GM12801 (cell line): ENCODE measurements around the gene P2RX6.

Experiments
- TF ChIP-seq, protein P1 (sequence below): IDR thresholded peaks from one replicate; pipeline ENCODE4 v1.5.1; 2011; ENCODE audit warnings: control low read depth; ENCODE audit not compliant: insufficient read length; ENCODE audit errors: extremely low read depth

P2RX6 gene

DNA sequence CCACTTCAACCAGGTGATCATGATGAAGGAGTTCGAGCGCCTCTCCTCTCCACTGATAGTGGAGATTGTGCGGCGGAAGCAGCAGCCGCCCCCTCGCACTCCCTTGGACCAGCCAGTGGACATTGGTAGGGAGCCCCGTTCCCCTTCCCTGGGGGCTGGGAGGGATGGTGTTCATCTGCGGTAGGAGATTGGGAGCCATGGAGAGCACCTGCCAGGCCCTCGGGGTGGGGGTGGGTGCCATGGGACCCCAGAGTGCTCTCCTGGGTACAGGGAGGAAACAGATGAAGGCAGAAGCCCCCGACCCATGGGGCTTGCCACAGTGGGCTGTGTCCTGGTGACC, 20.1 kb upstream of the P2RX6 start:
- TF ChIP-seq, protein P1, sequence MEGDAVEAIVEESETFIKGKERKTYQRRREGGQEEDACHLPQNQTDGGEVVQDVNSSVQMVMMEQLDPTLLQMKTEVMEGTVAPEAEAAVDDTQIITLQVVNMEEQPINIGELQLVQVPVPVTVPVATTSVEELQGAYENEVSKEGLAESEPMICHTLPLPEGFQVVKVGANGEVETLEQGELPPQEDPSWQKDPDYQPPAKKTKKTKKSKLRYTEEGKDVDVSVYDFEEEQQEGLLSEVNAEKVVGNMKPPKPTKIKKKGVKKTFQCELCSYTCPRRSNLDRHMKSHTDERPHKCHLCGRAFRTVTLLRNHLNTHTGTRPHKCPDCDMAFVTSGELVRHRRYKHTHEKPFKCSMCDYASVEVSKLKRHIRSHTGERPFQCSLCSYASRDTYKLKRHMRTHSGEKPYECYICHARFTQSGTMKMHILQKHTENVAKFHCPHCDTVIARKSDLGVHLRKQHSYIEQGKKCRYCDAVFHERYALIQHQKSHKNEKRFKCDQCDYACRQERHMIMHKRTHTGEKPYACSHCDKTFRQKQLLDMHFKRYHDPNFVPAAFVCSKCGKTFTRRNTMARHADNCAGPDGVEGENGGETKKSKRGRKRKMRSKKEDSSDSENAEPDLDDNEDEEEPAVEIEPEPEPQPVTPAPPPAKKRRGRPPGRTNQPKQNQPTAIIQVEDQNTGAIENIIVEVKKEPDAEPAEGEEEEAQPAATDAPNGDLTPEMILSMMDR: no peak

DNA sequence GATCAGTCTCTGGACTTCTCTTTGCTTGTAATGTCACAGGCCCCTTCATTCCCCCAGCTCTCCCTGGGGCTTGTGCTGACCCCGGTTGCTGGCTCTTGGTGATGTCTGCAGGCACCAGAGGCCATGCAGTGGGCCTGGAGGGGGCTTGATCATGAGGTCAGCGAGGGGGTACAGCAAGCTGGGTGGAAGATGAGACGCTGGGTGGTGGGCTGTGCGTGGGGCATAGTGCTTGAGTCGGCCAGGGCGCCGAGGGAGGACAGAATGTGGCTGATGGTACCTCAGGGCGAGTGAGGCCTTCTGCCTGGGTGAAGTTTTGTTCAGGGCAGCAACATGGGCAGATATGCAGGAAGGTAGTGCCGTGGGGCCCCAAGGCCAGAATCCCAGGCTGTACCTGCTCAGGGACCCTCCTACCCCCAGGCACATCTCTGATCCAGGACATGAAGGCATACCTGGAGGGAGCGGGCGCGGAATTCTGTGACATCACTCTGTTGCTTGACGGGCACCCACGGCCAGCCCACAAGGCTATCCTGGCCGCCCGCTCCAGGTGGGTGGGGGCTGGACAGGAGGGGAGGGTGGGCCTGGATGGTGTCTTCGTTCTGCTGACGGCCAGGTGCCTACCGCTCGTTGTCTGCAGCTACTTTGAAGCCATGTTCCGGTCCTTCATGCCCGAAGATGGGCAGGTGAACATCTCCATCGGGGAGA, 19.5 kb upstream of the P2RX6 start:
- TF ChIP-seq, protein P1: no peak

DNA sequence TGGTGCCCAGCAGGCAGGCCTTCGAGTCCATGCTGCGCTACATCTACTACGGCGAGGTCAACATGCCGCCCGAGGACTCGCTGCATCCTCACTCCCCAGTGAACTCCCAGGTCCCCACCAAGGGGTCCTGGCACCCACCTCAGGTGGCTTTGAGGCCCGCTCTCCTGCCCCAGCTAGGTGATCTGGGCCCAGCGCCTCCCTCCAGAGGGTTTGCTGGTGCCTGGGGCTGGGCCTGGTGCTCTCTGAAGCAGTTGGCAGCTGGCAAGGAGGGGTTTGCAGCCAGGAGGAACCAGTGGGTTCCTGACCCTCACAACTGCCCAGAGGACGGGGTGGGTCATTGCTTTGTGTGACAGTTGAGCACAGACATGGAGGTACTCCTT, 18.9 kb upstream of the P2RX6 start:
- TF ChIP-seq, protein P1: no peak

DNA sequence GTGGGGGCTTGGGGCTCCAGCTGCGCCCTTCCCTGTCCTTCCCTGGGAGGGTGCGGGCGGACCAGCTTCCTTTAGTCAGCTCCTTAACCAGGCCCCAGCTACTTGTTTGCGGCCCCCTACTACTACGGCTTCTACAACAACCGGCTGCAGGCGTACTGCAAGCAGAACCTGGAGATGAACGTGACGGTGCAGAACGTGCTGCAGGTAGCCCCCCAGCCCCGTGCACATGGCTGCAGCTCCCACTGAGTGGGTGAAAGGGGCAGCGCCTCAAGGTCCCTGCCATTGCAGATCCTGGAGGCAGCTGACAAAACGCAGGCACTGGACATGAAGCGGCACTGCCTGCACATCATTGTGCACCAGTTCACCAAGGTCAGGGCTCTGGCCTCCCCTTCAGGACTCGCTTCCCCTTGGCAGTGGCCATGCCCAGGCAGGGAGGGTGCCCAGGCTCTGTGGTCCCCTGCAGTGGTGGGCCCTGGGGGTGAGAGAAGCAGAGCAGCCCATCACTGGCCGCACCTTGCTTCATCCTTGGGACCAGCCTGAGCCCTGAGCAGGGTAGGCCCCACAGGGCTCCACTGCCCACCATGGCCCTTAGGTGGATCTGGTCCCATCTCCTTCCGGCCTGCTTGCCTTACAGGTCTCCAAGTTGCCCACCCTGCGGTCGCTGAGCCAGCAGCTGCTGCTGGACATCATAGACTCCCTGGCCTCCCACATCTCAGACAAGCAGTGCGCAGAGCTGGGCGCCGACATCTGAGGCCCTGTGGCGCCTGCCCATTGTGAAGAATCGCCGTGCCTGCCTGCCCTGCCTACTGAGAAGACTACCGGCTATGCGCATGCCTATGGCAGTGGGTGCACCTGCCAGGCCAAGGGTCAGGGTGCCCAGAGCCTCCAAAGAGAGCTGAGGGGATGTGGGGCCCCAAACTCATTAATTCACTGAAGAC, 18.1 kb upstream of the P2RX6 start:
- TF ChIP-seq, protein P1: no peak

DNA sequence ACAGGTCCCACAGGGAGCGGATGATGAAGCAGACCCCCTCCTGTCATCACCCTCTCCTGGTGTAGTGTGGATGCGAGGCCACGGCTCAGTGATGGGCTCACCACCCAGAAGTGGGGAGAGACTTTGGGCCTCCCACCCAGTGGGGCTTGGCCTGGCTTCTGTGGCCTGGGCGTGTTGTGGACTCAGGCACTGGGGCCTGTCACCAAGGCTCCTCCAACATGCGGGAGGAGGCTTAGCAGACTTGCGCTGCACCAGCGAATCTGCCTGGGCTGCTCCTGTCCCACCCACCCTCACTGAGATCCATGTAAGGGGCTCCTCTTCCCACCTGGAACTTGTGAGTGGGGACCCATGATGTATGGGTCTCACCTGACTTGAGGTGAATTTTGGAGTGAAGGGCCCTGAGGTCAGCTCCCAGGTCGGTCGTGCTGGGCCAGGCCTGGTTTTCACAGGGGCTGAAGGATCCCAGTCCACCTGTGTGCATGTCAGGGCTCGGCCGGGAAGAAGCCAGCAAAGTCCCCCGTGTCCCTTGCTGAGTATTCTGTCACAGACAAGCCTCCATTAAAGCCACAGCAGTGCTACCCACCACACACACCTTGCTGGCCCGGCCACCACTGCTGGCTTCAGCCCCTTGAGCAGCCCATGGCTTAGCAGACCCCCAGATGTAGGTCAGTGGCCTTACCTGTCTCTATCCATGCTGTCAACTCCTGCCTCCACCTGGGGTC, 17.3 kb upstream of the P2RX6 start:
- TF ChIP-seq, protein P1: no peak

DNA sequence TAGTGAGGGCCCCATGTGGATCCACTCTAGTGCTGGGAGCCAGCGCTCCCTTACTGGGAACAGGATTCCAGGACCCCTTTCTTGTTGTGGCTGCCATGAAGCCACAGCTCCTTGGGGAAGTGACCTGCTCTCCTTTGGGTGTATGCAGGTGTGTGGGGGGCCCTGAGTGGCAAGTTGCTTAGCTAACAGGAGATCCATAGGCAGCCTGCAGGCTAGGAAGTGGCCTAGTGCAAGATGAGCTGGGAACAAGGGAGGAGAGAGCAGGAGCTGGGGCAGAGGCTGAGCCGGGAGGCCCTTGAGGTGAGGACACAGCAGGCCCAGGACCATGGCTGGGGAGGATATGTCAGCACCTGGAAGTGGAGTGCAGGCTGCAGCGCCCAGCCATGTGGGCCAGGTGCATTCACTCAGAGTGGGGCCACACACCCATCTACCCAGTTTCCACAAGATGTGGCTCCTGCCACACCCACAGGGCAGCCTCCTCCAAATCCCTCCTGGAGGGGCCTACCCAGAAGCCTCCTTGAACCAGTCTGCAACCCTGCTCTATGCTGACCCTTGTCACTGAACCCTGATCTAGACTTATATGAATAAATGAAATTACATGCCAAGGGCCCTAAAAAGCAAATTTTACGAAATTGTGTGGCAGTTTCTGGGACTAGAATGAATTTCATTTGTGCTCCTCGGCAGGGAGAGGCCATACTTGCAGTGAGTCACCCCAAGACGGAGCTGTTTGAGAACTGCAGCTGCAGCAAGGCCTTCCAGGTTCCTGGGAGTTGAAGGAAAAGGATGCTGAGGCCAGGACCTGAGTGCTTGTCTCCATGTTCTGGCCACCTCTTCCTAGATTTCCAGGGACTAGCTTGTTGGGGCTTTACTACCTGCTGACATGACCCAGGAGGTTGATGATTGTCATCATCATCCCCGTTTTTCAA, 16.3 kb upstream of the P2RX6 start:
- TF ChIP-seq, protein P1: no peak
